Measurements from ENCODE around the gene TAF15.

TAF15 gene

DNA sequence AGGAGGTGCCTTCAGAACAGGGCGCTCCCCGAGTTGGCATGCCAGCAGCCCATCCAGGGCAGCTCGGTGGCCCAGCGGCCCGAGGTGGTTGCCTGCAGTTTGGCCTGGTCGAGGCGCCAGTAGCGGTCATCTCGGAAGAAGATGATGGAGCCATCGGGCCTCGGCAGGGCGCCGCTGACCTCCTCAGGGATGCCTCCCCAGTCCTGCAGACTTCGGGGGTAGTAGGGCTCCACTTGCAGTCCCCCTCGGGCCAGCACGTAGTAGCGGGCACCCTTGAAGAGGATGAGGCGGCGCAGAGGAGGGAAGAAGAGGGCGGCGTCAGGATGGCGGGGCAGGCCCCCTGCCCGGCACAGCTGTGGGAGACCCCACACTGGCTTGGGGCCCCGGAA, 42.8 kb upstream of the TAF15 start:
- no peak overlapping the region for H2BK15ac ChIP-seq (ENCODE audit: low read length)
- H3K4me2 ChIP-seq (ENCODE audit: insufficient read depth, low read length, poor library complexity, severe bottlenecking) = no peak overlapping the region
- peak overlapping the region; percentile 37 for H3K23ac ChIP-seq (ENCODE audit: low read depth, low read length, poor library complexity)
- H3K79me1 ChIP-seq (ENCODE audit: low read depth, low read length) = peaks cover 2% of the 10 kb centered on the region
- no peak overlapping the region for H4K8ac ChIP-seq (ENCODE audit: low read depth, low read length)
- H3K4ac ChIP-seq (ENCODE audit: low read length) = no peak overlapping the region
- H3K36me3 ChIP-seq (replicated peaks in 1 of 2; ENCODE audit: control insufficient read depth in 2 of 2, insufficient read depth in 2 of 2, low read length in 2 of 2) = no peaks in the 10 kb centered on the region
- peak overlapping the region; percentile 95 for H2BK5ac ChIP-seq (ENCODE audit: low read length)
- peak overlapping the region; percentile 84 for H3K14ac ChIP-seq (ENCODE audit: low read length)
- H4K91ac ChIP-seq (ENCODE audit: low read depth, low read length, poor library complexity) = peak overlapping the region; percentile 97
- no CpG with 5 or more reads among the region's 24 CpGs for WGBS, 2 donors (ENCODE audit: extremely low coverage in 2 of 2, insufficient read length in 2 of 2, insufficient replicate concordance in 1 of 2)
- peak overlapping the region; percentile 81 for H2AFZ ChIP-seq (ENCODE audit: low read length)
- H3K18ac ChIP-seq (ENCODE audit: low read length) = peak overlapping the region; percentile 95
- H2BK120ac ChIP-seq (ENCODE audit: low read depth, low read length) = peak overlapping the region; percentile 5
- peak overlapping the region; percentile 82 for H2BK12ac ChIP-seq (ENCODE audit: low read length)
- no peaks in the 10 kb centered on the region for H3K9me3 ChIP-seq (replicated peaks in 1 of 2; ENCODE audit: control insufficient read depth in 2 of 2, insufficient read depth in 1 of 2, low read depth in 1 of 2, low read length in 2 of 2)
- H3K27ac ChIP-seq (replicated peaks; ENCODE audit: low read length) = peak overlapping the region; percentile 75
- peak overlapping the region; percentile 97 for H2AK5ac ChIP-seq (ENCODE audit: low read depth, low read length)
- DNase-seq (ENCODE audit: low spot score) = no peak
- peak overlapping the region; percentile 34 for H3K9ac ChIP-seq (ENCODE audit: low read depth, low read length, poor library complexity)
- no peaks in the 10 kb centered on the region for H3K27me3 ChIP-seq (ENCODE audit: control insufficient read depth in 3 of 3, insufficient read depth in 3 of 3, low read depth in 1 of 3, low read length in 3 of 3)
- H3K4me1 ChIP-seq (ENCODE audit: control insufficient read depth in 2 of 2, insufficient read depth in 1 of 2, low read depth in 1 of 2, low read length in 2 of 2) = peaks cover 16 to 17% of the 10 kb centered on the region in 2 donors
- H3K4me3 ChIP-seq (ENCODE audit: low read length in 2 of 2) = no peak overlapping the region

DNA sequence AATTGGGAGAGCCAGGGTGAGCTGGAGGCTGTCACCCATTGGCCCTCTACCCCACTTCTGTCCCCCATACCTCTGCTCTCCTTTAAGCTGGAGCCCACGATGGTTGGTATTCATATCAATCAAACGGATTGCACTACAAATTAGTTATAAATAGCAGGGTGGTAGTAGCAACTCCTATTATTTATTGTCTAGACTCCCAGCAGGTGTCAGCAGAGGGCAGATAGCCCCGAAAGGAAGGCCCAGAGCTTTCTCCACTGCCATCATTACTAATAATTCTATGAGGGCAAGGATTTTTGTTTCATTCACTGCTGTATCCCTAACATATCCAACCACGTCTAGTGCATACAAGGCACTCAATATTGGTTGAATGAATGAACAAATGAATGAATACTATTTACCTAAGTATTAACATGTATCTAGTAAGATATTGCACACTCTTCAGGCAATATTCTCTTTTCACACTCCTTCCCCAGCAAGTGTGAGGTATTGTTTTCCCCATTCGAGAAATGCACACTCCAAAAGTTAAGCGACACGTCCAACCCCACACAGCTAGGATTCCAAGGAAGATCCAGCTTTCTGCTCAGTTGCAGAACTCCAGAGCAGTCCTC, 42.3 kb upstream of the TAF15 start:
- peaks cover 16 to 17% of the 10 kb centered on the region in 2 donors for H3K4me1 ChIP-seq (ENCODE audit: control insufficient read depth in 2 of 2, insufficient read depth in 1 of 2, low read depth in 1 of 2, low read length in 2 of 2)
- no peaks in the 10 kb centered on the region for H3K9me3 ChIP-seq (replicated peaks in 1 of 2; ENCODE audit: control insufficient read depth in 2 of 2, insufficient read depth in 1 of 2, low read depth in 1 of 2, low read length in 2 of 2)
- peak overlapping the region; percentile 97 for H2AK5ac ChIP-seq (ENCODE audit: low read depth, low read length)
- H2BK12ac ChIP-seq (ENCODE audit: low read length) = no peak overlapping the region
- WGBS, 2 donors (ENCODE audit: extremely low coverage in 2 of 2, insufficient read length in 2 of 2, insufficient replicate concordance in 1 of 2) = no CpG with 5 or more reads among the region's 7 CpGs
- peaks cover 0 to 1% (median 0%) of the 10 kb centered on the region in 3 experiments for H3K27me3 ChIP-seq (ENCODE audit: control insufficient read depth in 3 of 3, insufficient read depth in 3 of 3, low read depth in 1 of 3, low read length in 3 of 3)
- H2AFZ ChIP-seq (ENCODE audit: low read length) = no peak overlapping the region
- no peak overlapping the region for H2BK120ac ChIP-seq (ENCODE audit: low read depth, low read length)
- no peak overlapping the region for H3K4me2 ChIP-seq (ENCODE audit: insufficient read depth, low read length, poor library complexity, severe bottlenecking)
- H3K18ac ChIP-seq (ENCODE audit: low read length) = peak overlapping the region; percentile 95
- no peak for DNase-seq (ENCODE audit: low spot score)
- no peak overlapping the region for H3K23ac ChIP-seq (ENCODE audit: low read depth, low read length, poor library complexity)
- H3K4ac ChIP-seq (ENCODE audit: low read length) = no peak overlapping the region
- no peaks in the 10 kb centered on the region for H3K36me3 ChIP-seq (replicated peaks in 1 of 2; ENCODE audit: control insufficient read depth in 2 of 2, insufficient read depth in 2 of 2, low read length in 2 of 2)
- H3K27ac ChIP-seq (replicated peaks; ENCODE audit: low read length) = no peak overlapping the region
- no peak overlapping the region for H2BK15ac ChIP-seq (ENCODE audit: low read length)
- peak overlapping the region; percentile 84 for H3K14ac ChIP-seq (ENCODE audit: low read length)
- H3K9ac ChIP-seq (ENCODE audit: low read depth, low read length, poor library complexity) = no peak overlapping the region
- no peak overlapping the region for H4K8ac ChIP-seq (ENCODE audit: low read depth, low read length)
- H2BK5ac ChIP-seq (ENCODE audit: low read length) = peak overlapping the region; percentile 95
- H4K91ac ChIP-seq (ENCODE audit: low read depth, low read length, poor library complexity) = peak overlapping the region; percentile 97
- H3K79me1 ChIP-seq (ENCODE audit: low read depth, low read length) = peaks cover 2% of the 10 kb centered on the region
- no peak overlapping the region for H3K4me3 ChIP-seq (ENCODE audit: low read length in 2 of 2)

DNA sequence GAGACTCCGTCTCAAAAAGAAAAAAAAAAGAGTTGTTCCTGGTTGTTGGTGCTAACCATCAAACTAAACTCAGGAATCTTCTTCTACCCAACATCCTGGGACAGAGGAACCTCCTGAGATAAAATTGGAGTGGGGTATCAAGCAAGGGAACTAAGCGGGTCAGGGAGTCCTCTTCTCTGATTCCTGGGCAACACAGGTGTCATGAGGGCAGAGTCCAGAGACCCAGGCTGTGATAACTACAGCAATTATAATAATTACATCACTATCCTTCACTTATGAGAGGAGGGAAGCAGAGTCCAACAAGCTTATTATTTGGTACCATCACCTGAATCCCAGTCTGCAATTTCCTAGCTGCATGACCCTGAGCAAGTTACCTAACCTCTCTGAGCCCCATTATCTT, 40.5 kb upstream of the TAF15 start:
- no peak overlapping the region for H4K8ac ChIP-seq (ENCODE audit: low read depth, low read length)
- no peak overlapping the region for H2BK12ac ChIP-seq (ENCODE audit: low read length)
- H3K36me3 ChIP-seq (replicated peaks in 1 of 2; ENCODE audit: control insufficient read depth in 2 of 2, insufficient read depth in 2 of 2, low read length in 2 of 2) = no peaks in the 10 kb centered on the region
- no peak overlapping the region for H3K4ac ChIP-seq (ENCODE audit: low read length)
- no peak overlapping the region for H2BK5ac ChIP-seq (ENCODE audit: low read length)
- H3K79me1 ChIP-seq (ENCODE audit: low read depth, low read length) = peaks cover 2% of the 10 kb centered on the region
- no peak for DNase-seq (ENCODE audit: low spot score)
- H3K4me3 ChIP-seq (ENCODE audit: low read length in 2 of 2) = no peak overlapping the region
- H3K9me3 ChIP-seq (replicated peaks in 1 of 2; ENCODE audit: control insufficient read depth in 2 of 2, insufficient read depth in 1 of 2, low read depth in 1 of 2, low read length in 2 of 2) = no peaks in the 10 kb centered on the region
- no peak overlapping the region for H4K91ac ChIP-seq (ENCODE audit: low read depth, low read length, poor library complexity)
- peaks cover 22 to 27% of the 10 kb centered on the region in 2 donors for H3K4me1 ChIP-seq (ENCODE audit: control insufficient read depth in 2 of 2, insufficient read depth in 1 of 2, low read depth in 1 of 2, low read length in 2 of 2)
- no peak overlapping the region for H2BK15ac ChIP-seq (ENCODE audit: low read length)
- no CpG with 5 or more reads among the region's 2 CpGs for WGBS, 2 donors (ENCODE audit: extremely low coverage in 2 of 2, insufficient read length in 2 of 2, insufficient replicate concordance in 1 of 2)
- H3K27me3 ChIP-seq (ENCODE audit: control insufficient read depth in 3 of 3, insufficient read depth in 3 of 3, low read depth in 1 of 3, low read length in 3 of 3) = peaks cover 0 to 7% (median 0%) of the 10 kb centered on the region in 3 experiments
- no peak overlapping the region for H3K9ac ChIP-seq (ENCODE audit: low read depth, low read length, poor library complexity)
- H2AFZ ChIP-seq (ENCODE audit: low read length) = no peak overlapping the region
- no peak overlapping the region for H3K4me2 ChIP-seq (ENCODE audit: insufficient read depth, low read length, poor library complexity, severe bottlenecking)
- no peak overlapping the region for H3K23ac ChIP-seq (ENCODE audit: low read depth, low read length, poor library complexity)
- no peak overlapping the region for H3K18ac ChIP-seq (ENCODE audit: low read length)
- H3K14ac ChIP-seq (ENCODE audit: low read length) = no peak overlapping the region
- no peak overlapping the region for H2BK120ac ChIP-seq (ENCODE audit: low read depth, low read length)
- H2AK5ac ChIP-seq (ENCODE audit: low read depth, low read length) = no peak overlapping the region
- no peak overlapping the region for H3K27ac ChIP-seq (replicated peaks; ENCODE audit: low read length)

DNA sequence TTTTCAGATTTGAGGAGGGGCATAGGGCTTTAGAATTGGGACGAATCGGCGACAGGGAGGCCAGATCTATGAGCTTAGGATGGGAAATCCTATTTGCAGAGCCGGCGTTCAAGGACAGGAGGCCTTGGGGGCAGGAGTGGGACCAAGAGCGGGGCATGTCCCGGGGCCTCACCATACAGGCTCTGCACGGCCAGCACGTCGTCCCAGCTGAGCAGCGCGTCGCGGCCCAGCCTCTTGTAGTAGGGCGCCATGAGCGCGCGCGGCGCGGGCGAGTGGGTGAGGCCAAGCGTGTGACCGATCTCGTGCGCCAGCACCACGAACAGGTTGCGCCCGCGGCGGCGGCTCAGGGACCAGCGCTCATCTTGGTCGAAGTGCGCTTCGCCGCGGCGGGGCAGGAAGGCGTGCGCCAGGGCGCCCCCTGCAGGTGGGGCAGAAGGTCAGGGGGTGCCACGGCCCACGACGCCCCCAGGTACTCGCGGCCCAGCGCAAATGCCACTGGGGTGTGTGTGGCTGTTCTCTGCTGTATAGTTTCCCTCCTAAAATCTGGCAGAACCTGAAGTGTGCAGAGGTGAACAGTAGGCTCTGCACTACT, 39.3 kb upstream of the TAF15 start:
- no peak overlapping the region for H2AK5ac ChIP-seq (ENCODE audit: low read depth, low read length)
- no peak overlapping the region for H4K91ac ChIP-seq (ENCODE audit: low read depth, low read length, poor library complexity)
- no peaks in the 10 kb centered on the region for H3K36me3 ChIP-seq (replicated peaks in 1 of 2; ENCODE audit: control insufficient read depth in 2 of 2, insufficient read depth in 2 of 2, low read length in 2 of 2)
- no peak overlapping the region for H2AFZ ChIP-seq (ENCODE audit: low read length)
- no peak overlapping the region for H3K4ac ChIP-seq (ENCODE audit: low read length)
- H3K18ac ChIP-seq (ENCODE audit: low read length) = peak overlapping the region; percentile 16
- H3K4me2 ChIP-seq (ENCODE audit: insufficient read depth, low read length, poor library complexity, severe bottlenecking) = no peak overlapping the region
- H4K8ac ChIP-seq (ENCODE audit: low read depth, low read length) = no peak overlapping the region
- peak overlapping the region in 1 of 2 donors; percentile 13 for H3K4me3 ChIP-seq (ENCODE audit: low read length in 2 of 2)
- WGBS, 2 donors (ENCODE audit: extremely low coverage in 2 of 2, insufficient read length in 2 of 2, insufficient replicate concordance in 1 of 2) = no CpG with 5 or more reads among the region's 48 CpGs
- no peak overlapping the region for H2BK120ac ChIP-seq (ENCODE audit: low read depth, low read length)
- H3K23ac ChIP-seq (ENCODE audit: low read depth, low read length, poor library complexity) = no peak overlapping the region
- no peak overlapping the region for H2BK5ac ChIP-seq (ENCODE audit: low read length)
- H3K27ac ChIP-seq (replicated peaks; ENCODE audit: low read length) = no peak overlapping the region
- peaks cover 2% of the 10 kb centered on the region for H3K79me1 ChIP-seq (ENCODE audit: low read depth, low read length)
- H3K9ac ChIP-seq (ENCODE audit: low read depth, low read length, poor library complexity) = no peak overlapping the region
- H3K9me3 ChIP-seq (replicated peaks in 1 of 2; ENCODE audit: control insufficient read depth in 2 of 2, insufficient read depth in 1 of 2, low read depth in 1 of 2, low read length in 2 of 2) = no peaks in the 10 kb centered on the region
- no peak overlapping the region for H2BK12ac ChIP-seq (ENCODE audit: low read length)
- DNase-seq (ENCODE audit: low spot score) = no peak
- no peak overlapping the region for H3K14ac ChIP-seq (ENCODE audit: low read length)
- H2BK15ac ChIP-seq (ENCODE audit: low read length) = no peak overlapping the region
- peaks cover 0 to 7% (median 0%) of the 10 kb centered on the region in 3 experiments for H3K27me3 ChIP-seq (ENCODE audit: control insufficient read depth in 3 of 3, insufficient read depth in 3 of 3, low read depth in 1 of 3, low read length in 3 of 3)
- H3K4me1 ChIP-seq (ENCODE audit: control insufficient read depth in 2 of 2, insufficient read depth in 1 of 2, low read depth in 1 of 2, low read length in 2 of 2) = peaks cover 20 to 35% of the 10 kb centered on the region in 2 donors

All from neuronal stem cell (in vitro differentiated cells).